Lung (tissue), 12 donors: ENCODE results near the gene B4GAT1. TPM values are rescaled to one million over a fixed set of nuclear protein-coding genes. Genes with fewer than 3 reads are reported as not detected.

Experiments used
- ATAC-seq: fragments of 200-7000 bp; cut with Tn5 transposase; one replicate; pipeline ENCODE4 v1.9.1; 2020; ENCODE audit warnings: moderate number of reproducible peaks; ENCODE audit not compliant: insufficient read depth, low FRiP score
- DNase-seq, 3 donors: peaks; one replicate each; pipeline ENCODE4 v3.0.0-alpha.2; 2013 to 2017
- H3K27ac ChIP-seq, 2 donors: one replicate each; pipeline ENCODE4 v1.5.1; 2013; ENCODE audit warnings: mild to moderate bottlenecking in 2 of 2, moderate library complexity in 2 of 2, control low read depth in 1 of 2, inconsistent platforms in 1 of 2, low read depth in 1 of 2, low read length in 1 of 2
- H3K27me3 ChIP-seq, 3 donors: one replicate each; pipeline ENCODE4 v1.5.1; 2013; ENCODE audit warnings: low read length in 2 of 3; ENCODE audit not compliant: control insufficient read depth in 3 of 3, insufficient read depth in 3 of 3
- H3K36me3 ChIP-seq, 4 donors: one replicate each; pipeline ENCODE4 v1.5.1; 2013; ENCODE audit warnings: low read length in 4 of 4, mild to moderate bottlenecking in 1 of 4, moderate library complexity in 1 of 4; ENCODE audit not compliant: control insufficient read depth in 4 of 4, insufficient read depth in 4 of 4
- H3K4me1 ChIP-seq, 5 donors: one replicate each; pipeline ENCODE4 v1.5.1; 2013; ENCODE audit warnings: low read length in 5 of 5, mild to moderate bottlenecking in 2 of 5, moderate library complexity in 1 of 5; ENCODE audit not compliant: control insufficient read depth in 5 of 5, insufficient read depth in 5 of 5
- H3K4me3 ChIP-seq: one replicate; pipeline ENCODE4 v1.5.1; 2013; ENCODE audit warnings: mild to moderate bottlenecking, control low read depth, moderate library complexity
- H3K9ac ChIP-seq, 2 donors: one replicate each; pipeline ENCODE4 v1.5.1; 2013; ENCODE audit warnings: low read length in 2 of 2, control low read depth in 1 of 2; ENCODE audit not compliant: insufficient read depth in 1 of 2
- H3K9me3 ChIP-seq, 4 donors: one replicate each; pipeline ENCODE4 v1.5.1; 2013; ENCODE audit warnings: low read length in 3 of 4, mild to moderate bottlenecking in 1 of 4, moderate library complexity in 1 of 4; ENCODE audit not compliant: control insufficient read depth in 4 of 4, insufficient read depth in 3 of 4
- CTCF ChIP-seq: IDR thresholded peaks from 2 replicates; pipeline ENCODE4 v1.5.1; 2012; ENCODE audit warnings: mild to moderate bottlenecking; ENCODE audit errors: control extremely low read depth, extremely low read depth
- WGBS, 2 donors: extraction: QIAGEN DNeasy Blood & Tissue Kit; methylation state at CpG; one replicate each; pipeline ENCODE4 v1.1.7; 2013; 5-methylcytosine and 5-hydroxymethylcytosine counted together
- polyA plus RNA-seq, 2 donors: library from polyadenylated mRNA; stranded (reverse); fragments of 200-250 nt; gene quantifications; one replicate each; pipeline ENCODE4 v1.2.1, GENCODE V29; 2013
- total RNA-seq, 2 donors: library from RNA; depleted of rRNA in 1 of 2; stranded (reverse); fragments of >200 nt in 1 of 2; gene quantifications; one replicate each; pipeline ENCODE4 v1.2.1, GENCODE V29; 2014 to 2021
- donor health status: control.
- donor health status: control.
- donor health status: Bipolar disorder and iron deficiency.
- donor health status: healthy.
- donor health status: DM: yes; HTN: yes; CAD: no.

Gene B4GAT1
- total and polyA plus RNA-seq, 4 donors = 18.2 to 28.0 (median 24.0) TPM

DNA sequence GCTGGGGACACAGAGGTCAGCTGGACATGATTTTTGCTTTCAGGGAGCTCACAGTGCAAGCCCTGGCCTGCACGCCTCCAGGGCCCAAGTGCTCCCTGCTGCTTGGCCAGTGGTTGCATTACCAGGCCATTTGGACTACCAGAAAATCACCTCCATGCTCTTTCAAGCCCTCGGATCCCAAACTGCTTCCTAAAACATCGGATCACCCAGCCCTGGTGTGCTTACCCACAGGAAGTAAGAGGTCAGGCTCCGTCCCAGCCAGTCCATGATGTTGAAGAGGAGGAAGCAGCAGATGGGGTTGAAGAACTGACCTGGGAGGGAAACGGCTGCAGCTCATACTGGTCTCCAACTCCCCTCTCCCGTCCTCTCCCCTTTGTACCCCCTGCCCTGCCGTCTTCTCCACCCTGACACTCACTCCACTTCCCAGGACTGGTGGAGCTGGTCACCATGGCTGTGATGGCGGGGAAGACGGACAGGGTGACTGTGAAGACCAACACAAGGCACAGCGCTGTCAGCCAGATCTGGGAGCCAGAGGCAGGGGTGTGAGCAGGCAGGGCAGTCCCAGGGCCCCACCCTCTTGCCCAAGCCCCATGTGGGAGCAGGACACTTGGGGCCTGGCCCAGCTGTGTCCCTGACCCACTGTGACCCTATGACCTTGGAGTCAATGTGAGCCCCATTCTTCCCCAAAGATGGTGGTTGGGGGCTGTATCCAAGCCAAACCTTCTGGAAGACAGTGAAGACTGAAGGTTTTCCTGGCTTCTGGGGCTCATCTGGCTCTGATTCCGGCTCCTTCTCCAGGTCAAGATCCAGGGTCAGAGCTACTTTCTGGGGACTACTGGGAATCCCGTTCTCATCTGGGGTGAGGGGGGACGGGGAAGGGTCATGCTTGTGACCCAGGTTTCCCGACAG is 18.5 kb upstream of the B4GAT1 start:
- peaks cover 0 to 10% (median 4%) of the 10 kb centered on the region in 3 donors for H3K27me3 ChIP-seq
- H3K36me3 ChIP-seq = no peaks in the 10 kb centered on the region
- DNase-seq = no peak
- 78 to 80% methylated on average over 14 of the region's 14 CpGs for WGBS, 2 donors
- peaks cover 0 to 7% (median 0%) of the 10 kb centered on the region in 5 donors for H3K4me1 ChIP-seq
- no peak overlapping the region for H3K27ac ChIP-seq
- H3K4me3 ChIP-seq = no peak overlapping the region
- no peaks in the 10 kb centered on the region for H3K9me3 ChIP-seq
- ATAC-seq = no peak
- no peak overlapping the region for H3K9ac ChIP-seq
- no peak for TF ChIP-seq CTCF

DNA sequence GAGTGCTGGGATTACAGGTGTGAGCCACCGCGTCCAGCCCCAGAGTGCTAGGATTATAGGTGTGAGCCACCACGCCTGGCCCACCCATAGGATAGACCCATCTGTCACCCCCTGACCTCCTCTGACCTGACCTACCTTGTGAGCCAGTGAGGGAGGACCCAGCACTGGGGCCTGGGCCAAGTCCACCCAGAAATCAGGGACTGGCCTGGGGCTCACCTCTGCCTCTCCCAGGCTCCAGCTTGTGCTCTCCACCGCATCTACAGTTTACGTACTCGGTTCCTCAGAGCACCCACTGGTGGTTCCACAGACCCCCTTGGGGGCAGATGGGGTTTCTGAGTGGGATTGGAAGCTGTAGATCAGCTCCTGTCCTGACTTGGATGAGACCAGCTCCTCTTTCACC is 17.7 kb upstream of the B4GAT1 start:
- DNase-seq = no peak
- WGBS, 2 donors = 95 to 96% methylated on average over 6 of the region's 6 CpGs
- Histone ChIP-seq H3K4me1 (peaks cover 0 to 5% (median 0%) of the 10 kb centered on the region in 5 donors), H3K27me3 (peaks cover 0 to 5% (median 0%) of the 10 kb centered on the region in 3 donors), H3K9me3 (no peaks in the 10 kb centered on the region), H3K27ac (no peak overlapping the region), H3K4me3 (no peak overlapping the region), H3K9ac (no peak overlapping the region), H3K36me3 (no peaks in the 10 kb centered on the region)
- TF ChIP-seq CTCF = no peak
- ATAC-seq = no peak

- Histone ChIP-seq H3K27ac (no peak overlapping the region), H3K27me3 (no peaks in the 10 kb centered on the region)
- no peak for TF ChIP-seq CTCF
Observed at GRCh38 chr11:66363805-66364535, 16.5 kb upstream of the B4GAT1 start.

More at GRCh38 chr11:66363805-66364535, 16.5 kb upstream of the B4GAT1 start:
- no peak overlapping the region for H3K9ac ChIP-seq
- H3K36me3 ChIP-seq = no peaks in the 10 kb centered on the region
- no peak for ATAC-seq
- H3K4me3 ChIP-seq = no peak overlapping the region
- peaks cover 0 to 5% (median 0%) of the 10 kb centered on the region in 5 donors for H3K4me1 ChIP-seq
- H3K9me3 ChIP-seq = no peaks in the 10 kb centered on the region
- WGBS, 2 donors = 79% methylated on average over 14 to 15 of the region's 15 CpGs
- no peak for DNase-seq
